Measurements from ENCODE around the gene C3orf18.

Gene C3orf18

GRCh38 chr3:50549226-50549625 is 18.3 kb downstream of the C3orf18 start:
- H3K27ac ChIP-seq, result no peak overlapping the region
- H2AFZ ChIP-seq (ENCODE audit: low read depth), result no peak overlapping the region
- no peak for TF ChIP-seq CTCF (conservative IDR thresholded peaks at IDR 0.05; ENCODE audit: low read depth, low read length)
- H3K4me1 ChIP-seq (ENCODE audit: low read depth, poor library complexity, severe bottlenecking), result no peaks in the 10 kb centered on the region
- H3K79me2 ChIP-seq (ENCODE audit: insufficient read depth, low read depth), result no peaks in the 10 kb centered on the region
- H3K4me2 ChIP-seq, result no peak overlapping the region
- H3K27me3 ChIP-seq (ENCODE audit: insufficient read depth, low read depth), result no peaks in the 10 kb centered on the region; the same call in 1 of the 2 replicates
- H3K36me3 ChIP-seq (ENCODE audit: insufficient read depth), result no peaks in the 10 kb centered on the region
- no peak overlapping the region for H3K9ac ChIP-seq
- H4K20me1 ChIP-seq (ENCODE audit: insufficient read depth), result no peaks in the 10 kb centered on the region
- H3K4me3 ChIP-seq (IDR thresholded peaks at IDR 0.05; ENCODE audit: insufficient read depth, low read depth, low read length), result no peak overlapping the region

- no peaks in the 10 kb centered on the region for H3K79me2 ChIP-seq (ENCODE audit: insufficient read depth, low read depth)
- no peak overlapping the region for H3K9ac ChIP-seq
- H3K36me3 ChIP-seq (ENCODE audit: insufficient read depth), result no peaks in the 10 kb centered on the region
- H2AFZ ChIP-seq (ENCODE audit: low read depth), result no peak overlapping the region
- TF ChIP-seq CTCF (conservative IDR thresholded peaks at IDR 0.05; ENCODE audit: low read depth, low read length), result no peak
- H3K27ac ChIP-seq, result no peak overlapping the region
- H3K27me3 ChIP-seq (ENCODE audit: insufficient read depth, low read depth), result no peaks in the 10 kb centered on the region; the same call in 1 of the 2 replicates
- no peaks in the 10 kb centered on the region for H3K4me1 ChIP-seq (ENCODE audit: low read depth, poor library complexity, severe bottlenecking)
- H3K4me3 ChIP-seq (IDR thresholded peaks at IDR 0.05; ENCODE audit: insufficient read depth, low read depth, low read length), result no peak overlapping the region
- H4K20me1 ChIP-seq (ENCODE audit: insufficient read depth), result no peaks in the 10 kb centered on the region
- no peak overlapping the region for H3K4me2 ChIP-seq
Observed at GRCh38 chr3:50545781-50546180, 21.8 kb downstream of the C3orf18 start.

- H3K27me3 ChIP-seq (ENCODE audit: insufficient read depth, low read depth), result peaks cover 14% of the 10 kb centered on the region
- H3K79me2 ChIP-seq (ENCODE audit: insufficient read depth, low read depth), result no peaks in the 10 kb centered on the region
- H3K27ac ChIP-seq, result no peak overlapping the region
- no peak overlapping the region for H3K4me2 ChIP-seq
- H2AFZ ChIP-seq (ENCODE audit: low read depth), result no peak overlapping the region
- H3K36me3 ChIP-seq (ENCODE audit: insufficient read depth), result no peaks in the 10 kb centered on the region
- H3K9ac ChIP-seq, result no peak overlapping the region
- no peak overlapping the region for H3K4me3 ChIP-seq (IDR thresholded peaks at IDR 0.05; ENCODE audit: insufficient read depth, low read depth, low read length)
- peak; percentile 85 for TF ChIP-seq CTCF (conservative IDR thresholded peaks at IDR 0.05; ENCODE audit: low read depth, low read length)
- H3K4me1 ChIP-seq (ENCODE audit: low read depth, poor library complexity, severe bottlenecking), result no peaks in the 10 kb centered on the region
- no peaks in the 10 kb centered on the region for H4K20me1 ChIP-seq (ENCODE audit: insufficient read depth)
Observed at GRCh38 chr3:50542177-50543034, 25.1 kb downstream of the C3orf18 start.

- Histone ChIP-seq H3K27ac (no peak overlapping the region), H3K36me3 (ENCODE audit: insufficient read depth) (no peaks in the 10 kb centered on the region), H4K20me1 (ENCODE audit: insufficient read depth) (no peaks in the 10 kb centered on the region), H3K79me2 (ENCODE audit: insufficient read depth, low read depth) (no peaks in the 10 kb centered on the region), H3K4me2 (no peak overlapping the region), H3K27me3 (ENCODE audit: insufficient read depth, low read depth) (peaks cover 26% of the 10 kb centered on the region), H3K9ac (no peak overlapping the region), H3K4me1 (ENCODE audit: low read depth, poor library complexity, severe bottlenecking) (no peaks in the 10 kb centered on the region), H2AFZ (ENCODE audit: low read depth) (no peak overlapping the region), H3K4me3 (IDR thresholded peaks at IDR 0.05; ENCODE audit: insufficient read depth, low read depth, low read length) (no peak overlapping the region)
- no peak for TF ChIP-seq CTCF (conservative IDR thresholded peaks at IDR 0.05; ENCODE audit: low read depth, low read length)
Observed at GRCh38 chr3:50539356-50540286, 27.9 kb downstream of the C3orf18 start.

Measured in KMS-11 (cell line).